ENCODE results near the gene ACTR1B.
"Not testable (repeated sequence)": the region's sequence is repeated elsewhere in the genome, so short reads cannot be mapped to it uniquely, and the experiment has no call there.

Gene ACTR1B

GRCh38 chr2:97688062-97688827 is 24.4 kb upstream of the ACTR1B start:
- DNase-seq, result no peak

GRCh38 chr2:97687235-97687634 is 23.4 kb upstream of the ACTR1B start:
- not testable (repeated sequence) for DNase-seq

GRCh38 chr2:97678298-97678697 is 14.5 kb upstream of the ACTR1B start:
- no peak for DNase-seq

DNA sequence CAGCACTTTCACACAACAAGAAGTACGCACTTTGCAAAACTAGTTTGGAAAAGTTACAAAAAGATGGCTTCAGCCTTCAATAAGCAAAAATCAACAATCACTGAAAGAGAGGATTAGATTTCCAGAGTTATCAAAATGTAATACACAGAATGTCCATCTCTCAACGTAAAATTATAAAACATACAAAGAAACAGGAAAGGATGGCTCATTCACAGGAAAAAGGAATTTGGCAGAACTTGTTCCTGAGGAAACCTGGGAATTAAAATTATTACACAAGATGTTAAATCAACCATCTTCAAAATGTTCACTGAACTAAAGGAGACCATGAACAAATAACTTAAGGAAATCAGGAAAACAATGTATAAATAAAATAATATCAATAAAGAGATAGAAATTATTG is 13.6 kb upstream of the ACTR1B start:
- no peak for DNase-seq

DNA sequence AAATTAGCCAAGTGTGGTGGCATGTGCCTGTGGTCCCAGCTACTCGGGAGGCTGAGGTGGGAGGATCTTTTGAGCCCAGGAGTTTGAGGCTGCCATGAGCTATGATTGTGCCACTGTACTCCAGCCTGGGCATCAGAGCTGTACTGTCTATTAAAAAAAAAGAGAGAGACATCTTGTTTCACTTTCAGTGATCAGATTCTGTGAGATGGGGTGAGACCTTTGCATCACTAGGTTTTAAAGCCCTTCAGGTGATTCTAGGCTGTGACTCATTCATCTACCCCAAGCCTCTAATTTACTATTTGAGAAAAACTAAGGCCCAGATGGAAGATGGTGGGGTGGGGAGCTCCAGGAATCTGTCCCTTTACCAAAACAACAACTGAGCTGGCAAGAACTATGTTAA is 12.8 kb upstream of the ACTR1B start:
- DNase-seq, result no peak

GRCh38 chr2:97675430-97676113 is 11.7 kb upstream of the ACTR1B start:
- no peak for DNase-seq

GRCh38 chr2:97673915-97674283 is 10.1 kb upstream of the ACTR1B start:
- no peak for DNase-seq

GRCh38 chr2:97673182-97673914 is 9.5 kb upstream of the ACTR1B start:
- no peak for DNase-seq

DNA sequence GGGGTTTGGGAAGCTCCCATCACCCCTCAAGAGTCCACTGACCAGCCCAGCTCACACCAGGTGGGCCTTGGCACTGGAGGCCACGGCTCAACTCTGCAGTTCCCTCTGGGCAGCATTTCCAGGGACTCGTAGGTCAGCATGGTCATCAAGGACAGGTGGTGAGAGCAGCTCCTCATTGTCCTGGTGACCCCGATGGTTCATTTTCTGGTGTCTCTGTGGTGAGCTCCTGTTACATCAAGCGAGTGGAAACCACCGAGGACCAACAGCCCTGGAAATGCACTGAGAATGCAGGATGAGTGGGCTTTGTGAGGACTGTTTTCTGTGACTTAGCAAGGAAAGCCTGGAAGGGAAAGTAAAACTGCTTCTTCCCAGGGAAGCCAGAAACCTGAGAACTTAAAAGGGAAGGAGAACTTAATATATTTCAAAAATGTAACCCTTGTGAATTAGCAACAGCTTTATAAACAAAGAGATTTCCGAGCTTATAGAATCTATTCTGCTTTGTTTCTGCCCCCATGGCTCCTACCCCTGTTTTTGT is 8.8 kb upstream of the ACTR1B start:
- not testable (repeated sequence) for DNase-seq

- no peak for DNase-seq
These were observed 7.7 kb upstream of the ACTR1B start for GRCh38 chr2:97671526-97671925.

GRCh38 chr2:97670471-97670870 is 6.6 kb upstream of the ACTR1B start:
- DNase-seq, result no peak

DNA sequence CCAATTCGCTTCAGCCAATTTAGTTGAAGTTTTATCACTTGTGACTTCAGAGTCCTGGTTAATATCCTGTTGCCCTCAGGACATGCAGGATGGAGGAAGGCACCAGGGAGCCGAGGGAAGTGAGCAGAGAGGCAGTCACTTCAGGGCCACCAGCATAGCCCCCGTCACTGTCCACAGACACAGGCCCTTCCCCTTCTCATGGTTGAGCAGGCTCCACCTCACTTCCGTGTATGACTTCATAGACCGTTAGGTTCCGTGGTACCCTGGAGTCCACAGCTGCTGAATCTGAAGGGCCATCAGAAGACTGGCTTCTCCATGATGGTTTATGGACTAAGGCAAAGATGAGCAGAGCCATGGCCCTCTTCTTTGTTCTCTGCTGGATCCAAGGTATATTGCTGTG is 5.6 kb upstream of the ACTR1B start, which contains the start of gene C2orf92:
TSS of gene C2orf92 (plus strand) at position 266 of the 400 bp plus-strand sequence. CDS start at position 342, 76 bp downstream.
- no peak for DNase-seq

DNA sequence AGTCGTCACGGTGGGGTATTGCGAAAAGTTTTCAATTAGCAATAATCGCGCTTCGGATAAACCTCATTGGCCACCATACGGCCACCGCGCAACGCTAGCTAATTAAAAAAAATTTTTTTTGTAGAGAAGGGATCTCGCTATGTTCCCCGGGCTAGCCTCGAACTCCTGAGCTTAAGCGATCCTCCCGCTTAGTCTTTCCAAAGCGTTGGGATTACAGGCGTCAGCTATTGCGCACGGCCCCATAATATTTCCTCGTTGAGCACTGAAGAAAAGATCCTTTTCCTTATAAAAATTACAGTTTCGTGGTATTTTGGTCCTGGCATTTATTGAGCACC is 759 bp upstream of the ACTR1B start:
- peak; percentile 12 for DNase-seq

GRCh38 chr2:97663626-97663961 is 250 bp downstream of the ACTR1B start:
- DNase-seq, result no peak

DNA sequence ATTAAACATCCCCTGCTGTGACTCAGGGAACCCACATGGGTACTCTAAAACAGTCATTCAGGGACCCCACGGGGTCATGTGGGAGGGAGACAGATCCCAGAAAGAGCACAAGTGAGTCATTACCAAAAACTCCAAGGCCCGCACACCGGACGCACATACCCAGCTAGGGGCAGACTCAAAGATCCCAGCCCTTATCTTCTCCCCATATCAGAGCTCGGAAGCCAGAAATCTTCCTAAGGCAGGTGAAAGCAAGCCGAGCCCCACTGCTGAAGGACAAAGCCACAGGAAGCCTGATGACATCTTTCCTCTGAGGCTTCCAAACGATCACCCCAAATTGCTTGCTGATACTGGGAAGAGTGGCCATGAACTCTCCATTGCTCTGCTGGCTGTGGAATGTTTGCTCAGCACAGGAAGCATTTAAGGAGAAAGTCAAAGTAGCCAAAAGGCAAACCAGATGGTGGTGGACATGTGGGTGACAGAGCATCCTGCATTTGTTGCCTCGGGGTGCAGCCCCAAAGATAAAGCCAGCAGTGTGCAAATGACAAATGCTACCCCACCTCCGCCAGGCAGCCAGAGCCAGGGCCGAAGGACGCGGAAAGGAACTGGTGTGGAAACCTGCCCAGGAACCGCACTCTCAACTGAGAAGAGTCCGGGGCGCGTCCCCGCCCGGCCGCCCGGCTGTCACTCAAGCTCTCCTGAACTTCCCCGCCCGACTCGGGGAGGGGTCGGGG is 784 bp downstream of the ACTR1B start:
- DNase-seq, result peak; percentile 84

GRCh38 chr2:97662386-97662894 is 1.4 kb downstream of the ACTR1B start:
- no peak for DNase-seq

GRCh38 chr2:97661927-97662326 is 1.9 kb downstream of the ACTR1B start:
- DNase-seq, result no peak

DNA sequence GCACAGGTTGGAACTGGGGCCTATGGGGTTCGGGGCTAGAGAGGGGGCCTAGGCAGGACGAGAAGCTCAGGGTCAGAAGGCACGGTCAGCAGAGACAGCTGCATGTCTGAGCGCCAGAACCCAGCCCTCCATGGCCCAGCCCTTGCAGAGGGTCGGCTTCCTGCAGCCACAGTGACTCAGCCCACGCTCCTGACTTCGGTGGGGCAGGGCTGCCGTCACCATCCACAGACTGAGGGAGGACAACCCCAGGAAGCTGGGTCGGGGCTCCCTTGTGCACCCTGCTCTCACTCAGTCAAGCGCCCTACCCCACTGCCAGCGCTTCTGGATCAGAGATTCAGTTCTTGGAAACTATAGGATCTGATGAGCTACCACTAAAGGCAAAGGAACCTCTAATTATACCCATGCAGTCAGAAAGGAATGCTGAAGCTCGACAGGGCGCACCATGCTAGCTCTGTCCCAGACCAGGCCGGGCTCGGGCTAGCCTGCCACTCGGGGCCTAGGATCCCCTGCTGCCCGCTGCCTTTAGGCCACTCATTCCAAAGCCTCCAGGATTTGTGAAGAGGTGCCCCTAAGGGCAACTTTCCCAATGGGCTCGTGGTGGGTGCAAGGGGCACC is 3.0 kb downstream of the ACTR1B start:
- no peak for DNase-seq

DNA sequence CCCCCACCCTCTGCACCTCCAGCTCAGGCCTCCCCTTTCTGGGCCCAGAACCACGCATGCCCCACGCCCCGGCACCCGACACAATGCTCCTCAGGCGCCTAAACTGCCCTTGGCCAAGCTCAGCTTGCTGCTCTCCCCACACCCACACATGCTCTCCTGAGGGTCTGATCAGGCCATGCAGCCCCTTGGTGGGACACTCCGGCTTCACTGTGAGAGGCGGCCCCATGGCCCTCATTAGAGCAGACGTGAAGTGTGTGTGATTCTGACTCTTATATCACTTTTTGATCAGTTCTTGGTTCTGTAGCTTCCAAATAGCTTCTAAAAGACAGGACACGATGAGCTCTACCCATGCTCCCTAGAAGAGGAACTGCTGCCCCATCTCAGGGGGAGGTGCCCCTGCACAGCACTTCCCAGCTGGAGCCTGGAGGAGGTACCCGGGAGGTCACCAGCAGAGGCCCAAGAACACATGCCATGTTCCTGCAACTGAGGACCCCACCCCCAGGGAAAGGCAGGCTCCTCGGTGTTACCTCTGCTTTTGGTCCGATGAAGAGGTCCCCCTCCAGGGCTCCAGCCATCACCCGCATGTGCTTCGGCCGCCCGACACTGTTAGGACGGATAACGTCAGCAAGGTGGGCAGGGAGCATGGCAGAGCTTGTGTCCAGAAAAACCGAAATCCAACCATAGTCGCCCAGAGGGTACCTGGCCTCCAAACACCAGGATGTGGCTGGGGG is 3.6 kb downstream of the ACTR1B start:
- no peak for DNase-seq

DNA sequence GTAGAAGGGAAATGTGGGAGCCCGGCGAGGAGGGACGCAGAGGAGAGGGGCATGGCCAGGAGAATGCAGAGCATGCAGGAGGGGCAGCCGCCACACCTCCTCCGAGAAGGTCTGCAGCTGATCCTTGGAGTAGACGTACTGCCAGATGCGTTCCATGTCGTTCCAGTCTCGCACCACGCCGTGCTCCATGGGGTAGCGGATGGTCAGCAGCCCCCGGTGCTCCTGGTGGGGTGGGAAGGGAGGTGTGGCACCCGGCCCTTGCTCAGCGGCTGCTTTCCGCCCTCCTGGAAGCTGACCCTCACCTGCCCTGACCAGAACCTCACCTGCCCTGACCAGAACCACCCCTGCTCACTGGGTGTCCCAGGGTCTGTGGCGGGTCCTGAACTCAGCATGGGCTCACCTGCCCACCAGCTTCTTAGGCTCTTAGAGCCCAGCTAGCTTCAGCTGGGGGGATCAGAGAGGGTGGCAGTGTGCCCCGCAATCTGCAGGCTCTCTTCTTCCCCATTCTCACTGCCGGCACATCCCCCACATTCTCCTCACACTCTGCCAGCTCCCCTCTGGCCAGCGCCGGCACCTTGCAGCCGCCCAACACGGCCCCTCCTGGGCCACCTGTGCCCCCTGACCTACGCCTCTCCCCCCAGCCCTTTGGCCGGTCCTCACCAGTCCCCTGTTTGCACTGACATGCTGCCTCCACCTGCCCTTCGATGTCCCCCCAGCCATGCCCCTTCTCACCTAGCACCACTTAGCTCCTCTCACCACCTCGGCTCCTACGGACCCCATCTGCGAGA is 4.4 kb downstream of the ACTR1B start:
- no peak for DNase-seq

Data from fibroblast of skin of abdomen (primary cell).